Activated CD8-positive, alpha-beta memory T cell treated with anti-CD3 and anti-CD28 coated beads for 36 hours (primary cell): ENCODE measurements around the gene SLC23A2. TPM values are rescaled to one million over a fixed set of nuclear protein-coding genes. Genes with fewer than 3 reads are reported as not detected.

ENCODE experiments used
- CTCF ChIA-PET: fragments of 350-600 bp; sonication (Branson Sonifier 250); formaldehyde crosslinking; loops from one replicate; lab custom pipeline; 2021; ENCODE audit warnings: antibody characterized with exemption; lab: Charles Lee
- POLR2A ChIA-PET: fragments of 350-600 bp; sonication (Branson Sonifier 250); formaldehyde crosslinking; loops from one replicate; lab custom pipeline; 2021; ENCODE audit warnings: antibody characterized with exemption; lab: Charles Lee
- total RNA-seq, 2 experiments: library from RNA; stranded (reverse); gene quantifications; one replicate each; pipeline ENCODE4 v1.2.3, GENCODE V29; 2021

The SLC23A2 gene
- total RNA-seq, 2 experiments from 2014 or later = 22.3 to 22.9 TPM

GRCh38 chr20:4814696-4815252 is 186.5 kb downstream of the SLC23A2 start:
- ChIA-PET POLR2A (interaction anchor here (0.6 to 2.0 kb wide), 4 partner anchors 18 to 312 kb away, joined by 3 to 5 read pairs (median 4); partner anchors contain the start of gene CDS2), CTCF (interaction anchor here (1.4 kb wide), 1 partner anchor 19 kb away, joined by 5 read pairs; no protein-coding TSS in a partner anchor)

- POLR2A ChIA-PET = interaction anchor here (0.5 to 2.0 kb wide), 7 partner anchors 17 to 312 kb away, joined by 3 to 5 read pairs (median 3); partner anchors contain the start of gene CDS2
- CTCF ChIA-PET = interaction anchor here (0.6 kb wide), 1 partner anchor 995 kb away, joined by 3 read pairs; no protein-coding TSS in a partner anchor
Measured at GRCh38 chr20:4813863-4814695, 187.2 kb downstream of the SLC23A2 start.

GRCh38 chr20:4813076-4813862 is 188.0 kb downstream of the SLC23A2 start:
- ChIA-PET POLR2A (interaction anchor here (0.5 to 2.0 kb wide), 7 partner anchors 16 to 313 kb away, joined by 3 to 5 read pairs (median 4); partner anchors contain the start of gene CDS2), CTCF (interaction anchor here (0.5 to 1.0 kb wide), 4 partner anchors 55 to 994 kb away, joined by 3 to 5 read pairs (median 3); no protein-coding TSS in a partner anchor)

DNA sequence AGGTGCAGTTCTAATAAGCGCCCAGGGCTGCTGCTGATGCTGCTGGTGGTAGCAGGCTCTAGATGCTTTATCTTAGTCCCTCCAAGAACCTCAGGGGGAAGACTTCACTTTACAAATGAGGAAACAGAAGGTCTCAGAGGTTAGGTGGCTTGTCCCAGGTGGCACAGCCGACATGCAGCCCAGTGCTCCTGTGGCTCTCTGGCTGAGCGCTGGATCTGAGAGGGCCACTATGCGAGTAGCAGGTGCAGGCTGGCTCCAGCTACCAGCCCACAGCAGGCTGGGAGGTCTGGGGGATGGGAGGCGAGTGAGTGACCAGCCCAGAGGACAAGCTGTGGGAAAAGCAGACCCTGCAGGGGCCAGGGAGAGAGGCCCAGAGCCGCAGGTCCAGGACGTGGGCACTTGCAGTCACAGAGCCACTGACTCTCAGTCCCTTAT is 188.7 kb downstream of the SLC23A2 start:
- CTCF ChIA-PET = interaction anchor here (0.7 to 1.0 kb wide), 2 partner anchors 74 to 244 kb away, joined by 3 read pairs; no protein-coding TSS in a partner anchor
- POLR2A ChIA-PET = interaction anchor here (0.6 to 0.9 kb wide), 2 partner anchors 129 to 797 kb away, joined by 4 to 5 read pairs; no protein-coding TSS in a partner anchor

GRCh38 chr20:4812216-4812615 is 189.1 kb downstream of the SLC23A2 start:
- ChIA-PET POLR2A (interaction anchor here (0.6 to 0.7 kb wide), 2 partner anchors 154 to 797 kb away, joined by 3 to 4 read pairs; no protein-coding TSS in a partner anchor), CTCF (interaction anchor here (1.0 kb wide), 1 partner anchor 244 kb away, joined by 3 read pairs; no protein-coding TSS in a partner anchor)

- CTCF ChIA-PET = no interaction called here
- POLR2A ChIA-PET = interaction anchor here (0.7 to 0.8 kb wide), 2 partner anchors 19 to 154 kb away, joined by 3 read pairs; no protein-coding TSS in a partner anchor
Measured at GRCh38 chr20:4811661-4812181, 189.6 kb downstream of the SLC23A2 start.

DNA sequence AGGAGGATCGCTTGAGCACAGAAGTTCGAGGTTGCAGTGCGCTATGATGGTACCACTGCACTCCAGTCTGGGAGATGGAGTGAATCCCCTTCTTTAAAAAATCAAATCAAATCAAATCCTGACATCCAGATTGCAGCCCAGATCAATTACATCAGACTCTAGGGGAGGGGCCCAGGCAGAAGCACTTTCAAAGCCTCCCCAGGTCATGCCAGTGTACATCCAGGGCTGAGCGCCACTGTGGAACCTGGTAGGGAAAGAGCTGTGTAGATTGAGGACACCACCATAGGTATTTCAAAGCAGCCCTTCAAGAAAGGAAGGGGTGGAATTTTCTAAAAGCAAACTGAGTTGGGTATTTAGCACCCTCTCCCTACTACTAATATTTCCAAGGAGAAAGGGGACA is 190.1 kb downstream of the SLC23A2 start:
- POLR2A ChIA-PET = interaction anchor here (0.8 kb wide), 1 partner anchor 19 kb away, joined by 3 read pairs; no protein-coding TSS in a partner anchor
- CTCF ChIA-PET = no interaction called here

DNA sequence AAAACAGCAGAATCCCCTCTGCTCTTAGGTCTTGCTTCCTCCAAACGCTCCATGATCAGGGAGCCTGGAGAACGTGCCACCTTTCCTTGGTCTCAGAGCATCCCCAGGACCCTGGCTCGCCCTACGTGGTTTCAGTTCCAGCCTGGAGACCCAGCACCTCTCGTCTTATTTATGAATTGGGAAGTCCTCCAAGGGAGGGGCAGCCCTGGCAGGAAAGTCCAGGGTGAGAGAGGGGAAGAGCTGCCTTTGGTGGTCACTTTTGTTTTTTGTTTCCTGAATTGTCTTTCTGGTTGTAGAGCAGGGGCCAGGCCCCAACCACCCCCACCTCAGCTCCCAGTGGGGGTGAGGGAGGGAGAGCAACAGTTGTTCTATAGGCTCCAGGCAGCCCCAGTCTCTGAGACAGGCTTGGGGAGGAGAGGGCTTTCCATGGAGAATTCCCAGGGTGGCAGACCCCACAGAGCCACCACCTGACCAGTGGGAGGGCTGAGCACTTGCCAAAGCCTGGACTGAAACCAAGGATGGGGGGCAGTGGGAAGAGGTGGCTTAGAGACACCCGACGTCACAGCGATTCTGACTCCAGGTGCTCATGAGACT is 190.8 kb downstream of the SLC23A2 start:
- POLR2A ChIA-PET = no interaction called here
- CTCF ChIA-PET = no interaction called here

- POLR2A ChIA-PET = no interaction called here
- CTCF ChIA-PET = interaction anchor here (1.6 kb wide), 1 partner anchor 9 kb away, joined by 3 read pairs; no protein-coding TSS in a partner anchor
Measured at GRCh38 chr20:4809707-4810106, 191.6 kb downstream of the SLC23A2 start.

DNA sequence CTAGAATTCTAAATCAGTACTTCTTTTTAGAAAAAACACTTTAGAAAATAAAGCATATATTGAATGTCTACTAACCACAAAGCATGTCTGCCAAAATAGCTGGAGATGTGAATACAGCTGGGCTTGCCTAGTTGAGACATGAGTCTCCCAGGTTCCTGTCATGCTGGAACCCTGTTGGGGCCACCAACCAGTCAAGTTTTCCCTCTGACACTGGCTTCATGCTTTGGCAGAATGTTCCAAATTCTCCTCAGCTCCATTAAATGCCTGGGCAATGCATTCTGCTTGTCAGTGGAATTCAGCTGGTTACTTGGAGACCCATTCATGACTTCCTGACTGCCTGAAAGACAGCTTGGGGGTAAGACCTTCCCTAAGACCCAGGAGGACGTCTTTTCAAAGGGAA is 192.4 kb downstream of the SLC23A2 start:
- POLR2A ChIA-PET = no interaction called here
- CTCF ChIA-PET = interaction anchor here (1.6 kb wide), 1 partner anchor 9 kb away, joined by 3 read pairs; no protein-coding TSS in a partner anchor

- ChIA-PET CTCF (no interaction called here), POLR2A (no interaction called here)
Measured at GRCh38 chr20:4805663-4806449, 195.5 kb downstream of the SLC23A2 start.

GRCh38 chr20:4802527-4802926 is 198.8 kb downstream of the SLC23A2 start:
- POLR2A ChIA-PET = no interaction called here
- CTCF ChIA-PET = no interaction called here

Other genes with a start within 250 kb of the SLC23A2 start
- gene RASSF2, start 177.9 kb downstream of the SLC23A2 start, total RNA-seq = 10 to 100 TPM; 41.9 to 42.3 TPM
- gene TMEM230, start 111.6 kb upstream of the SLC23A2 start, total RNA-seq = 10 to 100 TPM; 84.5 to 92.7 TPM
- gene PCNA, start 118.4 kb upstream of the SLC23A2 start, total RNA-seq = 100 to 1,000 TPM; 666 to 669 TPM
- 10 to 100 TPM; 49.4 to 51.7 TPM for gene CDS2, start 125.5 kb upstream of the SLC23A2 start, total RNA-seq